GM12878 (cell line): ENCODE measurements around the gene LSM10.

ENCODE experiments used
- BCL11A ChIP-seq: IDR thresholded peaks from 2 replicates; pipeline ENCODE4 v1.6.1; 2011; ENCODE audit warnings: low read depth, low read length
- CTCF ChIP-seq, 3 experiments: IDR thresholded peaks in 2 of 3; conservative IDR thresholded peaks in 1 of 3; 2 replicates each; pipeline ENCODE4 v1.5.1; 2011; ENCODE audit warnings: low read depth in 3 of 3, low read length in 3 of 3, mild to moderate bottlenecking in 3 of 3, control low read depth in 2 of 3, moderate library complexity in 2 of 3, inconsistent platforms in 1 of 3, mixed read lengths in 1 of 3; ENCODE audit not compliant: control insufficient read depth in 2 of 3, insufficient read depth in 1 of 3; ENCODE audit errors: extremely low read depth in 1 of 3
- E2F8 ChIP-seq: fragments of 450-650 bp; IDR thresholded peaks from 2 replicates; pipeline ENCODE4 v1.6.1; 2018; ENCODE audit warnings: mild to moderate bottlenecking, low read depth, moderate library complexity; ENCODE audit not compliant: partially characterized antibody
- ELK1 ChIP-seq: IDR thresholded peaks from 2 replicates; pipeline ENCODE4 v1.6.1; 2012; ENCODE audit warnings: low read depth, low read length, improper control_type of control experiment
- EZH2 ChIP-seq: IDR thresholded peaks from 2 replicates; pipeline ENCODE4 v1.6.1; 2012; ENCODE audit warnings: low read depth, mild to moderate bottlenecking, control low read depth, inconsistent platforms, low read length, borderline replicate concordance; ENCODE audit not compliant: control insufficient read depth
- MTA3 ChIP-seq: IDR thresholded peaks from 2 replicates; pipeline ENCODE4 v1.6.1; 2012; ENCODE audit warnings: low read length, inconsistent platforms, borderline replicate concordance
- PRDM15 ChIP-seq: fragments of 450-650 bp; formaldehyde crosslinking; IDR thresholded peaks from 2 replicates; pipeline ENCODE4 v1.4.0; 2020; ENCODE audit warnings: mild to moderate bottlenecking, moderate library complexity
- RAD21 ChIP-seq: IDR thresholded peaks from 2 replicates; pipeline ENCODE4 v1.6.1; 2011; ENCODE audit warnings: mild to moderate bottlenecking, low read depth, low read length, moderate library complexity; ENCODE audit not compliant: insufficient read depth
- RB1 ChIP-seq: fragments of 450-650 bp; formaldehyde crosslinking; IDR thresholded peaks from 2 replicates; pipeline ENCODE4 v1.6.1; 2017; ENCODE audit warnings: mild to moderate bottlenecking, borderline replicate concordance
- STAT3 ChIP-seq: IDR thresholded peaks from 2 replicates; pipeline ENCODE4 v1.6.1; 2011; ENCODE audit warnings: low read depth, low read length, improper control_type of control experiment

GRCh38 chr1:36415661-36416326, 18.1 kb upstream of the LSM10 start:
- no peak for TF ChIP-seq CTCF (IDR thresholded peaks at IDR 0.05 in 2 of 3, conservative IDR thresholded peaks at IDR 0.05 in 1 of 3; ENCODE audit: control insufficient read depth in 2 of 3, extremely low read depth in 1 of 3, insufficient read depth in 1 of 3, low read depth in 3 of 3, low read length in 3 of 3)
- no peak for TF ChIP-seq ELK1
- TF ChIP-seq RAD21: no peak
- TF ChIP-seq MTA3: no peak
- no peak for TF ChIP-seq E2F8
- TF ChIP-seq RB1: no peak
- TF ChIP-seq BCL11A: no peak
- TF ChIP-seq STAT3: no peak
- no peak for TF ChIP-seq EZH2
- no peak for TF ChIP-seq PRDM15 (CRISPR knock-in tag)
